Urothelium cell line (cell line): ENCODE results near the gene SIRPA.

Experiments used
- DNase-seq: peaks from one replicate; pipeline ENCODE4 v3.0.0; 2011; ENCODE audit warnings: low spot score, mixed read lengths
- FAIRE-seq: peaks from 2 replicates; lab custom pipeline; 2011; peaks lifted over from hg19 to GRCh38; lab: Jason Lieb, UNC

Gene SIRPA

DNA sequence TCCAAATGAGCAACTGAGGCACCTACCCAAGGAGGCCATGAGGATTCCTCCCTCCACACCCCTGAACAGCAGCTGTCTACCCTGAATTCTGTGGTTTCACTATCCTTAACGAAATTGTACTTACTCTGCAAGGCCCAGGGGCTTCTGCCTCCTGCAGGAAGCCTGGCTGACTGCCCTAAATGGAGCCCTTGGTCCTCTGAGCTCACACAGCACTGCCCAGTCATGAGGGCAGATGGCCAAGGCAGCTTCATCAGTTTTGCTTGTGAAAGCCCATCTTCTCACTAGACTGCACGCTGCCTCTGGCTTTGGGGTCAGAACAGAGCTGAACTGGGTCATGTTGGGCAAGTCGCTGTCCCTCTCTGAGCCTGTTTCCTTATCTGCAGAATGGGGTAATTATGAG is 26.4 kb upstream of the SIRPA start:
- FAIRE-seq (peak; percentile 17), DNase-seq (no peak)

DNA sequence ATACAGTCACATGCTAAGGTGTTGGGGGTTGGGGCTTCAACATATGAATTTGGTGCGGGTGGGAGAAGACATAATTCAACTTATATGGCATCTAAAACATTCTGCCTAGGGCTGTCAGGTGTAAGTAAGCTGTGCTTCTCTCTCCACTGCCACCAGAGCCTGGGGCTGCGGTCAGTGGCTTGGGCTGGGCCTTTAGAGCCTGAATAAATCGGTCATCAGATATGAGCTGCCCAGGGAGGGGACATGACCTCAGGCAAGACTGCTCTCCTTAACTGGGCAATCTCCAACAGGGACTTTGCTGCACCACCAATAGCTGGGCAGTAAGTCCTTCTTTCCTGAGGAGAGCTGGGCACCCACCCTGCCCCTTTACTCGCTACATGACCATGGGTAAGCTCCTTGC is 24.9 kb upstream of the SIRPA start:
- DNase-seq (no peak), FAIRE-seq (no peak)

DNA sequence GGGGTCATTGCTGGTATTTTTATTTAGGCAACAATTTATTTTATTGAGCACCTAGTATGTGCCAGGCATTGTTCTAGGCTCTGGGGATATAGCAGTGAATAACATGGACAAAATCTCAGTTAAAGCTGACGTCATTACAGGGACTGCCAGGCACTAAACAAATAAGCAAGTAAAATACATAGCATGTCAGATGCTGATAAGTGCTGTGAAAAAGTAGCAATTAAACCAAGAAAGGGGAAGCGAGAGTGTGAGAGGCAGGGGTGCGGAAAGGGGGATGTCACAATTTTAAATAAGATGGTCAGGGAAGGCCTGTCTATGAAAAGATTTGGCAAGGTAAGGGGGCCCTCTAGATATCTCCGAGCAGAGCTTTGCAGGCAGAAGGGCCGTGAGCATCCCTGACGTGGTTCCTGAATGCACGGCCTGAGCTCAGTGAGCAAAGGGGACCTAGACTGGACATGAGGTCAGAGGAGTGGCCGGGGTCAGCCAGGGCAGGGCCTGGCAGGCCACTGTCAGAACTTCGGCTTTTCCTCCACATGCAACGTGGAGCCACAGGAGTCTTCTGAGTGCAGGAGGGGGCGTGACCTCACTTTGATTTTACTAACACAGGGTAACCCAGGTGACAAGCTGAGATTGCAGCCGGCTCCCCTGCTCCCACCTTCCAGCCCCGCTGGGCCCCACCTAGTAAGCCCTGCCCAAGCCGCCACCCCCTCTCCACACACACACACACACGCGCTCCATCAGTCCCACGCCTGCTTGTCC is 24.2 kb upstream of the SIRPA start:
- DNase-seq, result no peak
- no peak for FAIRE-seq

DNA sequence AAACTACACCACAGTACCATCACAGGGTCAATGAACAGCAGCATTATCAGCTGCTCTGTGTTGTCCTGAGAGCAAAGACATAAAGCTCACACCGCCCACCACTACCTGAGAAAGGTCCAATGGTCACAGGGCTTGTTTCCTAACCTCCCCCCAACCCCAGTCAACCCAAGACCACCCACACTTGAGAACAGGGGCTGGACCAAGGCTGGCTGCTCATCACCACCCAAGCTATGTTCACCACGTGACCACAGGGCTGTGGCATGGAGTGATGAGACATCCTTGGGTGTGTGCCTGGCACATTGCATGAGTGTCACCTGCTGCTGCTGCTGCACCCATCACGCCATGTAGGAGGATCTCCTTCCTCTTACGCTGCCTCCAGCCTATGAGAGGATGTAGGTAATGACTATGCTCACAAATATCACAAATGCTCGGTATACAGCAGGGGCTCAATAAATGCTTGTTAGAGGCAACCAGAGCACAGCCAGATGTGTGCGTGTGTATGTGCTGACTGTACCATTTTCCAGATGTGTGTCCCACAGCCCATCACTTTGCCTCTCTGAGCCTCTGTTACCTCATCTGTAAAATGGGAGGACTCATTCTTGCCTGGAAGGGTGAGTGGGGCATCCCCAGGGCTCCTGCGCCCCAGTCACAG is 23.3 kb upstream of the SIRPA start:
- DNase-seq, result peak; percentile 25
- FAIRE-seq, result no peak

DNA sequence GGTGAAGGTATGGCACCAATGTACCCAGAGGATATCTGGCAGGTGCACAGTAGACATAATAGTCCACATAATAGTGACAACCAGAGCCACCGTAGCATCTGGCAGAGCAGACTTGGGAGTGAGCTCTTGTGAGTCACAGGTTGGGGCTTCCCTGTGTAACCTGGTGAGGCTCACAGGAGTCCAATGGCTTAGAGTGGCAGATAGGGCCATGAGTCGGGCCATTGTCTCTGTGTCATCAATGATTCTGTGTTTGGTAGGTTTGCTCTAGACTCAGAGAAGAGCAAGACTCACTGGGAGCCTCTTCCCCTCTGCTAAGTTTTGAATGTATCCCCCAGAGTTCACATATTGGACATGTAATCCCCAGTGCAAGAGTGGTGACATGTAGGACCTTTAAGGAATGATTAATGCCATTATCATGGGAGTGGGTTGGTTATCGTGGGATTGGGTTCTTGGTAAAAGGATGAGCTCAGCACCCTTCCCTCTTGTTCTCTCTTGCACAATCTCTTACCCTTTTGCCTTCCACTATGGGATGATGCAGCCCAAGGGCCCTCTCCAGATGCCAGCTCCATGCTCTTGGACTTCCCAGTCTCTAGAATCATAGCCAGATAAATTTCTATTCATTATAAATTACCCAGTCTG is 22.6 kb upstream of the SIRPA start:
- DNase-seq (no peak), FAIRE-seq (no peak)

DNA sequence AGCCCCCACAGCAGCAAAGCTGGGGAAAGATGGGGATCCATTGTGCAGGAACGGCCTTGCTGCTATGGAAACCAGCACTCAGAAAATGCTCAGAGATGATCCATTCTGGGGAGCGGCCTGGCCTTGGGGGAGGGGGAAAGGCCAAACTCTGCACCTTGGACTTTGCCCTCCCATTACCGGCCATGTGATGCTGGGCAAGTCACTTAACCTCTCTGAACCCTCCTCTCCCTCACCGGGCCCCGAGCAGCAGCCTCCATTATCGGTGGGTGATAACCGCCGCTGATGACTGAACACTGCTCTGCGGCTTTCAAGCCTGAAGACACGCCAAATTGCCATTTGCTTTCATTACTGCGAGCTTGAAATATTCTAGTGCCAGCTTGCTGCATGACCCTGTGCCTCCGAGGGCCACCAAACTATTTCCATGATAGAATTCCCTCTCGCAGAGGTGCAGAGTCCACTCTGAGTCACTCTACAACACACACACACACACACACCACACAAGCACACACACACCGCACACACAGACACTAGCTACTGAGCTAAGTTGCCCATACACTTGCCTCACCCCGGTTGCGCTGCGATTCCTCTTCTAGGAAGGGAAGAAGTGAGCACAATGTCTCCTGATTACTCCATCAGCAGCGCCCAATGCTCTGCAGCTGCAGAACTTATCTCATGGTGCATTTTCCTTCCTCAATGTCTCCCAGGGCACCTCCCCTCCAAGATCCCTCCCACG is 20.6 kb upstream of the SIRPA start:
- no peak for FAIRE-seq
- DNase-seq, result no peak

DNA sequence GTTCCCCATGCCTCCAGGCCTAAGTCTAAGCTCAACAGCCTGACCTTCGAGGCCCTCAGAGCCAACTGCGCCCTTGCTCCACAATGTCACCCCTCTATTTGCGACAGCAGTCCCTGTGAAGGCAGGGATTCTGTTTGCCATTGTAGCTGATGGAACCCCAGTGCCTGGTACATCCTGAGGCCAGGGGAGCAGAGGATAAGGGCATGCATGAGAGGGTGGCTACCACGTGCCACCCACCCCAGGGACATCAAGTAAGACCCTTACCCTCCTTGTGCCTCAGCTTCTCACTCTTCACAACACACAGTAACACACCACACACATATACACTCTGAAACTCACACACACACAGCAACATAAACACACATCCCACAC is 20.0 kb upstream of the SIRPA start:
- FAIRE-seq (peak; percentile 74), DNase-seq (no peak)

DNA sequence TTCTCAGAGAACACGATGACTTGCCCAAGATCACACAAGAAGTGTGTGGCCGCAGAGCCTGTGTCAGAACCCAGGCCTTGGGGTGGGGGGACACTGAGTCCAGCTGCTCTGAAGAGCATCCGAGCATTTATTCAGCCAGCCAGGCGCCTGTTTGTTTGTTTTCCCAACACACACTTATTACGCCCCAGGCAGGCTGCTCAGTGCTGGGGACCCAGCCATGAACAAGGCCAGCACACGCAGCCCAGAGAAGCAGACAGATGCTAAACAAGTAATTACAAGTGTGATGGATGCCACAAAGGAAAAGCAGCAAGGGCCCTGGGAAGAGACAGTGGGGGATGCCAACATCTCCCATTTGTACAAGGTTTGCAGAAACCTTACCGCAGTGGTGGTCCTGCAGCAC is 19.4 kb upstream of the SIRPA start:
- DNase-seq (no peak), FAIRE-seq (no peak)

DNA sequence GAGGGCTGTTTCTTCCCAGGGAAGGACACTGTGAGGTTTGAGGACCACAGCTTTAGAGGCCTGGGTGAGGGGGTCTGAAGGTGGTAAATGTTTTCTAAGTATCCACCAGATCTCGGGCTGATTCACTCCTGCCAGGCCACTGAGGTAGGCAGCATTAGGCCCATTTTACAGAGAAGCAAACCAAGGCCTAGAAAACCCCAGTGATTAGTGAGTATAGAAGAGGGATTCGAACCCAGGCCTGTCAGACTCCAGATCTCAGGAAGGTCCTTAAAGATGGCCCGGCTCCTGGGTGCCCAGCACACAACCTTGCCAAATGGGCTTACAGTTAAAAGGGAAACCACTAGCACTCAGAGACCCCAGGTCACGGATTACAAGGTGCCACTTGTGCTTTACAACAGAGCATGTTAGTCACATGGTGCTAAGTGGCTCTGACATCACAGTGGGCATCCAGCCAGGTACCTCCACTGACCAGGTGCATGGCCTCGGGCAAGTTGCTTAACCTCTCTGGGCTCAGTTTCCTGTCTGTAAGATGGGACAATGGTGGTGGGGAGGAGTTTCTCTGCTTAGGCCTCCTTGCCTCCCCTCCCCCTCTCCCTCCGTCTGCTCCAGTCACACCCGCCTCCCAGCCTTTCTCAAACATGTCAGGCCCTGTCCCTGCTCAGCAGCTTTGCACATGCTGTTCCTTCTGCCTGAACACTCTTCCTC is 18.8 kb upstream of the SIRPA start:
- no peak for FAIRE-seq
- peak; percentile 32 for DNase-seq

DNA sequence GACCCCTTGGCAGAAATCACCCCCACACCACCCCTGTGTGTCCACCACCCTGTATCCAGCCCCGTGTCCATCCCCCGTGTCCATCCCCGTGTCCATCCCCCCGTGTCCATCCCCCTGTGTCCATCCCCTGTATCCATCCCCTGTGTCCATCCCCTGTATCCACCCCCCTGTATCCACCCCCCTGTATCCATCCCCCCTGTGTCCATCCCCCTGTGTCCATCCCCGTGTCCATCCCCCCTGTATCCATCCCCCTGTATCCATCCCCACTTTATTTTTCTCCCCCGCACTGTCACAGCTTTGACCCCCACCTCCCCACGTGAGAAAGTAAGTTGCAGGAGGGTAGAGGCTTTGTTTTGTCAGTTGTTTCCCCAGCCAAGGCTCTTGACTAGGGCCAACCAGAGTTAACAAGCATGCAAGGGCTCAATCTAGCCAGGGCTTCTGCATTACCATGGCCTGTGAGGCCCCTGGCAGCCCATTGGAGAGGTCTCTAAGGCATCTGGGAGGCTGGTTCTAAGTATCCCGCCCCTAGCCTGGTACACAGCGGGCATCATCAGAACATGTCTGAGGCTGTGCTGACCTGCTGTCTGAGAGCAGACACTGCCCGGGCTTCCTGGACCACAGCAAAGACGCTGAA is 18.1 kb upstream of the SIRPA start:
- FAIRE-seq, result peak; percentile 98
- peak; percentile 78 for DNase-seq

DNA sequence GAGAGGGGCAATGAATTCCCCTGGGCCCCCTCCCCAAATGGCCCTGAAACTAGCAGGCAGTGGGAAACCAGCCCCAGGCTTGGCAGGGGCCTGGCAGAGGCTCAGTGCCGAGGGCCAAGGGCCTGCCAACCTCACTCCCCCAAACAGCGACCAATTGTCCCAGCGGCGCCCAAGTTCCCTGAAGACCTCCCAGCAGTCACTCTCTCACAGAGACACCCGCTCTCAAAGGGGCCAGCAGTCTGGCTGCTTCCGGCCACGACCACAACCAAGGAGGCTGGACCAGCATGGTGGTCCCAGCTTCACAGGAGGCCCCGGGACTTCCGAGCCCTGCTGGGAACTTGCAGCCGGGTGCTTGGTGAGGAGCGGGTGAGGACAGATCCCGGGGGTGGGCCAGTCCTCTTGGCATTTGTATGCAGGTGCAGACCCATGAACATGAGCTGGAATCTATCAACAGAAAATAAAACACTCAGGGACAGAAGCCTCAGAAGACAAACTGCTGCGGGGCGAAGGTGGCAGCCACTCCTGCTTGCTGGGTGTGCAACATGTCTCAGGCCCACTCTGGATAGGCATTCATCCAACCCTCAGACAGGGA is 17.5 kb upstream of the SIRPA start:
- FAIRE-seq (no peak), DNase-seq (no peak)

DNA sequence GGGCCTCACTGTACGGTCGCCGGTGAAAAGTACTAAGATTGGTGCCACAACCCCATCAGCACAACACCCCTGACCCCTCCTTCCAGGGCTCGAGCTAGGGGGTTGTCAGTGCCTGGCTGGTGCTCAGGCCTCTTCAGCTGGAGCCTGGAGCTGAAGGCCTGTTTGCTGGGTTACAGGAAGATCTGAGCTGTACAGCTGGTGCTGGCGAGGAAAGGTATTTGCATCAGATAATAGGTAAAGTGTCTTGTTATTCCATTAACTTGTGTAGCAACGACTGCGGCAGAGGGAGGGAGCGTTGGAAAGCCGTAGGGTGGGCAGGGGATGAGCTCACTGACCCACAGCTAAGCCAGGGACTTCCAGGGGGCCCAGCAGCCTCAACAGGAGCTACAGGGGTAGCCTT is 15.8 kb upstream of the SIRPA start:
- no peak for FAIRE-seq
- DNase-seq, result no peak

DNA sequence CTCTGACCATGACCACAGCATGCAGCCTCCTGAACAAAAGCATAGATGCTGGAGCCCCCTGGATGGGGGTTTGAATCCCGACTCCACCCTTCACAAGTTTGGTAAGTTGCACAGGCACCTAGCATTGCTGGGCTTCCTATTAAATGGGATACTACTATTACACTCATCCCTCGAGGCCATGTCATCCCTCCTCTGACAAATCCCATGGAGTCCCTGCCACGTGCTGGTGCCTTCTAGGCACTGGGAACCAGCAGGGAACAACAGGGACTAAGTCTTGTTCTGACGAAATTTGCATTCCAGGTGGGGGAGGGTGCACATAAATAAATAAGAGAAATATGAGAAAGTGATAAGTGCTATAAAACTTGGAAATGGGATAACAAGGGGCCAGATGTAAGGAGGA is 15.3 kb upstream of the SIRPA start:
- FAIRE-seq (no peak), DNase-seq (no peak)

DNA sequence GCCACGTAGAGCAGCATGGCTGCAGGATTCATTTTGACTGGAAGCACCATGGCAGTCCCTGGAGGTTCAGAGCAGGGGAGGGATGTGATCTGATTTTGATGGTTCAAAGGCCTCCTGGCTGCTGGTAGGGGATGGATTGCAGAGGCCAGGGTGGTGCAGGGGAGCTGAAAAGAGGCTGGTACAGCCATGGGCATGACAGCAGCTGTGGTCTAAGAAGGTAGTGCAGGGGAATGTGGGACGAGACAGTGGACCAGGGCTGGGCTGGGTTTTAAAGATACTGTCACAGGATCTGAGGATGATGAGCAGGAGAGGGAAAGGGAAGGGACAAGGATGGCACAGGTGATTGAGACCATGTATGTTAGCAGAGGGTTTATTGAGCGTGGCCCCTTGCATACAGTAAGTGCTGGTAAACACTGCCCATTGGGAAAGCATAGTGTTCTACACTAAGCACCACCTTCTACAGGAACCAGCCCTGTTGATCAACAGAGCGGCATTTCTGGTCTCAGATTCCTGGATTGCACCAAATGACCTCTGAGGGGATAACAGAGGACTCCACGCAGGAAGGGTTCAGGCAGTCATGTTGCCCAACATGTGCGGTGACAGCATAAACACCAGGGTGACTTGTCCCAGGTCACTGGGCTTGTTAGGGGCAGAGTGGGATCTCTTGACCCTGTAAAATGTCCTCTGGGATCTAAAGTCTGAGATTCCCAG is 14.5 kb upstream of the SIRPA start:
- FAIRE-seq, result no peak
- no peak for DNase-seq

DNA sequence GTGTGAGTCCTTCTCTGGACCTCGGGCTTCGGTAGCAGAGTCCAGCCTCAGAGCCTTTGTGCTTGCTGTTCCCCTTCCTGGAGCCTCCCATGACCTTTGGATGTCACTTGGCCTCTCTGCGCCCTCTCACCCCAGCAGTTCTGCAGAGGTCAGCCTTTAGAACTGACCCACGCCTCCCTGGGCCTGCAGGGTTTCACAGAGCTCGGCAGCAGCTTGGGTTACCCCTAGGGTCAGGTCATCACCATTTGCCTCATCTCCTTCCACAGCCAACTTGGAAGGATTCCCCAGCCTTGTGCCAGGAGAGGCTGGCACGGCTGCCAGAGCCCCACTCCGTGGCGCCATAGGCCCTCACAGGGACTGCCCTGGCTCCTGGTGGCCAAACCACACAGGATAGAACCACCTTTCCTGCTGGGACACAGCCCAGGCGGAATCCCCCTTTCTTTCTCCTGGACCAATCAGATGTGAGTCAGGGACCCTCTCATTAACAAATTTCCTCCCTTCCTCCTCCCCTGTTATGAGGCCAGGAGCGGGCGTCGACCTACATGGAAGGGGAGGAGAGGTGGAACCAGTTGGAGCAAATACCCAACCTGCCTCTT is 13.9 kb upstream of the SIRPA start:
- no peak for FAIRE-seq
- DNase-seq, result no peak

DNA sequence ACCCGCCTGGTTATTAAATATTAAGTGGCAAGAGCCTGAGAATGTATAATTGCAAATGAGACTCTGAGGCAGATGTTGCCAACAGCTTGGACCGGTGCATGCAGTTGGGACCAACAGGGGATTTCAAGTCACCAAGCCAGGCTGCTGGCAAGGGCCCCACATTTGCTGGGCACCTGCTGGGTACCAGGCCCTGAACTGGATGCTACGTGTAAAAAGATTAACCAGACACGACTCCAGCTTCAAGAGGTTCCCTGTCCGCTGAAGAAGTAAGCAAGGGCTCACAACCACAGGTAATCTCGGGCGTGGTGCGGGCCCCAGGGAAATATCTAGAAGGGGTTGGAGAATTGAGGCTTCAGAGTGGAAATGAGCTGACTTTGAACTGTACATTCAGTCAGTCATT is 13.2 kb upstream of the SIRPA start:
- FAIRE-seq, result no peak
- no peak for DNase-seq

DNA sequence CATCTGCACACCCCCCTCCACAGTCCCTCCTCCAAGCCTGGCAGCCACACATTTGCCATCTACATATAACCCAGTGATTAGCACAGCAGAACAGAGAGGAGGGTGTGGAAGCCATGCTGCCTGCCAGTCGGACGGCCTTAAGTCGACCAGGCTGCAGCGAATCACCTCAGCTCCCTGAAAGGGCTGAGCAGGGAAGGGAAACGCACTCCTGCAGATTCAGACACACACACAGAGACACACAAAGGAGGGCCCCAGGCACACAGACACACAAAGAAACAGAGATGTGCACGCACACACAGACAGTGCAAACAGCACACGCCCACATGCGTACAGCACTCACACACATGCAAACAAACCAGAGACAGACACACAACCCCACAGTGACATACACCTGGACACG is 11.2 kb upstream of the SIRPA start:
- DNase-seq (no peak), FAIRE-seq (peak; percentile 79)

DNA sequence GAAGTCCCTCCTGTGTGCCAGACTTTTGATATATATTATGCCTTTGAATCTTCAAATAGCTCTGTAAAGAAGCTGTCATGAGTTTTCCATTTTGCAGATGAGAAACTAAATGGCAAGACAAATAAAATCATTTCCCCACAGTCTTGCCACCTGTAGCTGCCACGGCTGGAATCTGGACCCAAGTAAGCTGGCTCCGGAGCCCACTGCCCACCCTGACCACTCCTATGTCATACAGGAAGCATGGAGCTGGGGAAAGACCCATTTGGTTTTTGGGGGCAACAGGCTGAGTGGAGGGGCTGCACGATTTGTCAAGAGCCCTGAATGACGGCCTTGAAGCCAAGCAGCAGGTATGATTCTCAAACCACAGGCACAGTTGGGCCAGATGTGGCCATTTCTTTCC is 10.0 kb upstream of the SIRPA start:
- no peak for FAIRE-seq
- no peak for DNase-seq
